HG03159 (cell line): ENCODE measurements around the gene LYRM1.
"Not testable (repeated sequence)": the region's sequence is repeated elsewhere in the genome, so short reads cannot be mapped to it uniquely, and the experiment has no call there.

ENCODE experiments used
- ATAC-seq: cut with Tn5 transposase; IDR thresholded peaks from one replicate; pipeline ENCODE4 v1.9.1; 2021; ENCODE audit warnings: mild to moderate bottlenecking, moderate library complexity; ENCODE audit not compliant: unreplicated experiment

Gene LYRM1

GRCh38 chr16:20900299-20901067 lies at the start of gene LYRM1, which contains the start of gene DCUN1D3:
Gene LYRM1, plus strand, starts transcription at chr16:20900771. Its CDS starts 14,785 bp downstream, at chr16:20915556.
Gene DCUN1D3, minus strand, starts transcription at chr16:20900358. Its CDS starts 37,820 bp downstream, at chr16:20862538.
- ATAC-seq = peak; percentile 68

DNA sequence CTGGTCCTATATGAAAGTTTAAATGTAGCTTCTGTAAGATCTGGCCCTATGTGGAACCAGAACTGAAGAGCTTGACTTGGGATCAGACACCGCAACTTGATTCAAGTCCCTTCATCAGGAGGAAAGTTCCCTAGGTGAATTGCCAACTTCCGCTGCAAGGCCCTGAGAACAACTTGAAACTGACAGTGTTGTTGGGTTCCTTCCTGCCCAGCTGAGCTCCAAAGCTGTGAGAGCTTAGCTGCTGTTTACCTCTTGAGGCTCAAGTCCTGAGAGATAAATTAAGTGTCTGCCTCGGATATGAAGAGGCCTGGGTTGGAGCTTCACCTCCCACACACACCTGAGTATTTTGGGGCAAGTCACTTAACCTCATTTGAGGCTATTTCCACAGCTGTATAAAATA lies 49.6 kb upstream of the LYRM1 start:
- ATAC-seq = no peak

GRCh38 chr16:20851601-20852000 lies 49.0 kb upstream of the LYRM1 start:
- no peak for ATAC-seq

GRCh38 chr16:20853143-20853542 lies 47.4 kb upstream of the LYRM1 start:
- ATAC-seq = no peak

GRCh38 chr16:20853981-20854620 lies 46.5 kb upstream of the LYRM1 start:
- no peak for ATAC-seq

DNA sequence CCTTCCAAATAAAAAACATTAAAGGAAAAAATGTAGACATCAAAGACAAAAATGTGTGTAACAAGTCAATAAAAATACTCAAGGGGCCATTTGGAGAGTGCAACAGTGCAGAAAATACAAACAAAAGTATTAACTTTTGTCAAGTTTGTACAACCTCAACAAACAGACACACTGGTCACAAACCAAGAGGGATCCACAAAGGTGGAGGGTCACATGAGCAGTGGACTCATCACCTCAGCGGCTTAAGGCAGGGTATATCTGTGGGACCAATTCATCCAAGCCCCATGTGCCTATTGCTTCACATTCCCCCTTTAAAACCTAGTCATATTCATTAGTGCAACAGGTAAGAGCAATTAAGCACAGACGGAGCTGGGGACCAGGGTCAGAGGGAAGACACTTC lies 45.6 kb upstream of the LYRM1 start:
- no peak for ATAC-seq

DNA sequence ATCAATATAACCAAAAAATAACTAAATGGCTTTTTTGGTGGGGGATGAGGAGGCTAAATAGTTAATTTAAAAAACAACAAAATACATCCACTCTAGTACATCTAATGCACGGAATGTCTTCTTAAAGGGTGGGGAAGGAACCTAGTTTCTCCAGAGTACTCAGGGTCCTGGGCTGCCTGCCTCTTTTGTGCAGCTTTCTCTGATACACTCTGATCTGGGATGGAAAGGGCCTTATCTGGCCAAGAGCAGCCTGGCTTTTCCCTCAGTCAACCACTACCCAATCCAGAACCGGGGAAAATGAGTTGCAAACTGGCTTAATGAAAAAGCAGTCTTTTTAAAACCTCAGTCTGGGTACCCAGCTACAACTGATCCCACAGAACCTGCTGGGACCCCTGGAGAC lies 43.3 kb upstream of the LYRM1 start:
- no peak for ATAC-seq

DNA sequence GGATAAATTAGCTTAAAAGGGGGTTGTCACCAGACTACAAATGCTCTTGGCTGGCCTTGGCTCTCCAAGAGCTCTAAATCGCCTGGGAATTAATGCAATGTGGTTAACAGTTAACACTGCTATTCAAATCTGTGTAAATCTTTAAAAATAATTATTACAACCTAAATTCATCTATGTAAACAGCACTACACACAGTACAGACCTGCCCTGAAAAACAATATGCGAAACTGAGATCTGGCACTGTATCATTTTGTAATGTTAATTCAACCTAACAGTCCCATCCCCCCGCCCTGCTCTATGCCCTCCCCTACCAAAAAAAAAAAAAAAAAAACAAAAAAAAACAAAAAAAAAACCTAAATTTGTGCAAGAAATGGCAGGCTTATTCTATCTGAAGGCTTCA lies 41.3 kb upstream of the LYRM1 start:
- ATAC-seq = no peak

- no peak for ATAC-seq
These were observed 40.9 kb upstream of the LYRM1 start for GRCh38 chr16:20859699-20860098.

DNA sequence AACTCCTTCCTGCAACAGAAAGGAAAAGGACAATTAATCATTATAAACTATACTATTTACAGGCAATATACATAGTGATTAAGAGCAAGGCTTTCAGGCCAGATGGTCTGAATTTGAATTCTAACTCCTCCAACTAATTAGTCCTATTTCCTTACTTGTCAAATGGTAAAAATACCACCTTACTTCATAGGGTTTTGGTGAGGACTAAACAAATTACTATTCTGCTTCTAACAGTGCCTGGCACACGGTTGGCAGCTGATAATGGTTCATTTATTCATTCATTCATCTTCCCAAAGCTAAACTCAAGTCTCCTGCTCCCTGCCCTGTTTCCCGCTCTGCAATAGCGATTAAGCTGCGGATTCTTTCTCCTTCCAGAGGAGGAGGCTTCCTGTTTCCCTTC lies 40.2 kb upstream of the LYRM1 start:
- no peak for ATAC-seq

DNA sequence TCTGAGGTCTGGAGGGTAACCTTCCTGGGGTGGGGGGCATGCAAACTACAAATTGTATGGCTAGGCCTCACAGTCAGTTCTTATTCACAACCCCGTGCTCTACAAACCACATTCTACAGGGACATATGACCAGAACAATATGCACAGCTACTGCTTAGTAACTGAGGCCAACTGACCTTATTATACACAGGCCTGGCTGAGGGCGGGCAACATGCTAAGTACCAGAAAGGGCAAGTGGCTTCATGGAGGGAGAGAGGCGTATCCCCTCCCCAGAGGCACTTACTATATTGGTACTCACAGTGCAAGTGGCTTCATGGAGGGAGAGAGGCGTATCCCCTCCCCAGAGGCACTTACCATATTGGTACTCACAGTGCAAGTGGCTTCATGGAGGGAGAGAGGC lies 39.6 kb upstream of the LYRM1 start:
- ATAC-seq = not testable (repeated sequence)

- ATAC-seq = no peak
These were observed 38.2 kb upstream of the LYRM1 start for GRCh38 chr16:20862162-20862960.

DNA sequence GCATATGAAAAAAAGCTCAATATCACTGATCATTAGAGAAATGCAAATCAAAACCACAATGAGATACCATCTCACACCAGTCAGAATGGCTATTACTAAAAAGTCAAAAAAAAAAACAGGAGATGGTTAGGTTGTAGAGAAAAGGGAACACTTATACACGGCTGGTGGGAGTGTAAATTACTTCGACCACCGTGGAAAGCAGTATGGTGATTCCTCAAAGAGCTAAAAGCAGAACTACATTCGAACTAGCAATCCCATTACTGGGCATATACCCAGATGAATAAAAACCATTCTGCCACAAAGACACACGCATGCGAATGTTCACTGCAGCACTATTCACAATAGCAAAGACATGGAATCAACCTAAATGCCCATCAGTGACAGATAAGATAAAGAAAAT lies 36.2 kb upstream of the LYRM1 start:
- not testable (repeated sequence) for ATAC-seq

DNA sequence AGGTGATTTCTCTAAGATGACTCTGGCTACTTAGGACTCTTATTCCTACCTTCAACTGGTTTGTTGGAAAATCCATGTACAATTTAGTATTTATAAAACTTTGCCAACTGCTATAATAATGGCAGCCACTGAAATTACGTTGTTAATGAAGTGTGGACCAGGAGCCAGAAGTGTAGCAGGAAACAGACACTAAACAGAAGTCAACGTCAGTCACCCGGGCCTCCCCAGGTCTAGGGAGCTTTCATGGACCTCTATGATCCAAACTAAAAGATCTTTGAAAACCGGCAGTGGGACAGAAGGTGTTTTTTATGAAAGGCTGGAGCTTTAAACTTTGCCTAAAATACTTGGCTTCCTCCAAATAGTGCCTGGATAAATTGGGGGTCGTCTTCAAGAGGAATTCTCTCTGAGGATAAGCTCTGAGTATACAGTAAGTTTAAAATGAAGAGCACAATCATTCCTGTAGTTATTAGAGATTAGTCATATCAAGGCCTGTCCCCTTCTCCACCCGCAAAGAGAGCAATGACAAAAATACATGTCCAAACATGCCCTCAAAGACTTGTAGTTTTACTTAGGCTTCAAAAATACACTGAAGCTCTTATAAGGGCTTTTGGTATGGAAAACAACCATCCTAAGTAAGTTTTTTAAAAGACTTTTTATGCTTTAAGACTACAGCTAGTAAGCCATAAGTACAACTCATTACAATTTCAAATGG lies 35.0 kb upstream of the LYRM1 start:
- ATAC-seq = peak; percentile 57

- no peak for ATAC-seq
These were observed 34.3 kb upstream of the LYRM1 start for GRCh38 chr16:20866145-20866772.

GRCh38 chr16:20866801-20867200 lies 33.8 kb upstream of the LYRM1 start:
- no peak for ATAC-seq

DNA sequence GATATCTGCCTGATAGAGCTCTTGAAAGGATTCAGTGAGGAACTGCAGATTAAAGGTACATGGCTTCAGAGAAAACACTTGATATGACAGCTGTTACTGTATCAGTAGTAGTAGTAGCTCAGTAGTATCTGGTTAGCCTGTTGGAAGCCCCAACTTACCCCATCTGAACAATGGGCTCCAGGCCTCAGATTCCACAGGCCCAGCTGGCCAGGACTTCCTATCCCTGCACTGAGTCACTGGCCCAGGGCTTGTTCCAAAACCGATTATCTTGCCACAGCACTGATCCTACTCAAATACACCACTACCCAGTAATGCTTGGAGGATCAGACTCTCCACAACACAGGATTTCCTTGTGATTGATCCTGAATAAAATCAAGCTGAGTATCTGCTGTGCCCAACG lies 33.0 kb upstream of the LYRM1 start:
- ATAC-seq = no peak

- no peak for ATAC-seq
These were observed 31.7 kb upstream of the LYRM1 start for GRCh38 chr16:20868890-20869289.

- no peak for ATAC-seq
These were observed 30.3 kb upstream of the LYRM1 start for GRCh38 chr16:20870122-20870820.

DNA sequence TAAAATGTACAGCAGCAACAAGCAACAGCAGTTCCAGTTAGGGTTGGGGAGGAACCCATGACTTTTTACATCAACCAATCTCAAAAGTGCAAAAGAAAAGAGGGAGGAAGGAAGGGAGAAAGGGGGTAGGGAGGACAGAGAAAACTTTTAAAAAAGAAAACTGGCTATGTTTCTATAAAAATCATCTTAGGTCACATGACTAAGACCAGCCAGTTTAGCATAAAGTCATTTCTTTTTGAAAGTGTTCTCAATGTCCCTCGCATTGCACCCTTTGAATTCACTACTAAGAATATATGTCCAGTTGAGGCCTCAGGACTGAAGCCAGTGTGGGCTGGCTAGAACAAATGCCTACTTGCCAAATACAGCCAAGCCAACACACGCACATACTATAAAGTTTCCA lies 29.3 kb upstream of the LYRM1 start:
- no peak for ATAC-seq
